ENCODE measurements around the gene GPC6. TPM values are rescaled to one million over a fixed set of nuclear protein-coding genes. Genes with fewer than 3 reads are reported as not detected.

The GPC6 gene
- total RNA-seq, 1 experiment from 2014 or later: 0.22 TPM

- no peak overlapping the region for H2AFZ ChIP-seq (ENCODE audit: low read depth, low read length, poor library complexity, severe bottlenecking)
- POLR2A ChIA-PET: no interaction called here
Measured at GRCh38 chr13:94311893-94312292, 1085.3 kb downstream of the GPC6 start.

More at GRCh38 chr13:94311893-94312292, 1085.3 kb downstream of the GPC6 start:
- no peak overlapping the region for H3K27ac ChIP-seq (ENCODE audit: low read depth, low read length)
- no peak overlapping the region for H3K9ac ChIP-seq (ENCODE audit: low read length)
- no peak overlapping the region for H3K4me2 ChIP-seq (ENCODE audit: low read length)
- H4K20me1 ChIP-seq (ENCODE audit: insufficient read depth): no peaks in the 10 kb centered on the region
- no TSS peak for BruUV-seq (replicated peaks)
- no peaks in the 10 kb centered on the region for H3K27me3 ChIP-seq (ENCODE audit: insufficient read depth, low read length)
- no peaks in the 10 kb centered on the region for H3K9me3 ChIP-seq (ENCODE audit: control insufficient read depth in 1 of 2, insufficient read depth in 1 of 2, low read depth in 1 of 2, low read length in 2 of 2)
- ChIA-PET RAD21 (ENCODE audit: low non-redundant PET in 1 of 2, low total read pairs in 2 of 2, uncharacterized antibody in 2 of 2, unreplicated experiment in 2 of 2) (no interaction called here), CTCF (no interaction called here)
- ATAC-seq: no peak
- no peaks in the 10 kb centered on the region for H3K36me3 ChIP-seq (ENCODE audit: control insufficient read depth in 1 of 2, insufficient read depth in 2 of 2, low read length in 2 of 2)
- H3K4me1 ChIP-seq (ENCODE audit: control insufficient read depth in 1 of 2, insufficient read depth in 2 of 2, low read length in 2 of 2): no peaks in the 10 kb centered on the region
- H3K9me2 ChIP-seq (ENCODE audit: insufficient read depth): no peaks in the 10 kb centered on the region
- intact Hi-C loops (cut with micrococcal nuclease): no loop called here
- no peak for TF ChIP-seq EZH2 (IDR thresholded peaks at IDR 0.05)
- TF ChIP-seq FOSL1 (IDR thresholded peaks at IDR 0.05; ENCODE audit: low read depth): no peak
- no peak for TF ChIP-seq EZH2phosphoT487 (IDR thresholded peaks at IDR 0.05; ENCODE audit: borderline replicate concordance)
- no peak for TF ChIP-seq TCF7L2 (IDR thresholded peaks at IDR 0.05; ENCODE audit: borderline replicate concordance, extremely low read depth, insufficient read depth, insufficient read length)
- no peak for TF ChIP-seq CTCF (IDR thresholded peaks at IDR 0.05 in 2 of 3, conservative IDR thresholded peaks at IDR 0.05 in 1 of 3; ENCODE audit: borderline replicate concordance in 1 of 3, insufficient read depth in 1 of 3, low read depth in 2 of 3, low read length in 2 of 3)
- no peak for TF ChIP-seq JUND (IDR thresholded peaks at IDR 0.05)
- no peak for TF ChIP-seq POLR2AphosphoS5 (IDR thresholded peaks at IDR 0.05; ENCODE audit: low read depth, low read length)
- no peak for TF ChIP-seq SP1 (IDR thresholded peaks at IDR 0.05; ENCODE audit: low read depth)
- TF ChIP-seq CBX3 (IDR thresholded peaks at IDR 0.05; ENCODE audit: low read depth): no peak
- TF ChIP-seq EGR1 (IDR thresholded peaks at IDR 0.05; ENCODE audit: low read depth): no peak
- no peak for TF ChIP-seq ZFX (IDR thresholded peaks at IDR 0.05)
- no peak for TF ChIP-seq ATF3 (IDR thresholded peaks at IDR 0.05)
- no peak for TF ChIP-seq SIN3A (IDR thresholded peaks at IDR 0.05; ENCODE audit: low read depth)
- no peak for TF ChIP-seq ZBTB33 (IDR thresholded peaks at IDR 0.05; ENCODE audit: extremely low read depth, insufficient replicate concordance, low read length)
- TF ChIP-seq YY1 (IDR thresholded peaks at IDR 0.05; ENCODE audit: extremely low read depth, insufficient replicate concordance, low read depth, low read length): no peak
- no peak for TF ChIP-seq RAD21 (IDR thresholded peaks at IDR 0.05; ENCODE audit: low read depth)
- TF ChIP-seq REST (IDR thresholded peaks at IDR 0.05; ENCODE audit: low read depth): no peak
- TF ChIP-seq ZNF274 (IDR thresholded peaks at IDR 0.05; ENCODE audit: low read depth, low read length): no peak
- TF ChIP-seq SRF (IDR thresholded peaks at IDR 0.05; ENCODE audit: low read depth): no peak
- no peak for DNase-seq (ENCODE audit: low read depth, low spot score)
- H3K79me2 ChIP-seq (ENCODE audit: insufficient read depth, low read length): no peaks in the 10 kb centered on the region
- no peak overlapping the region for H3K4me3 ChIP-seq (replicated peaks in 1 of 2; ENCODE audit: low read depth in 1 of 2, low read length in 2 of 2)
